Umbilical cord (tissue), 2 donors: ENCODE data around the gene RAPGEF2. TPM values are rescaled to one million over a fixed set of nuclear protein-coding genes. Genes with fewer than 3 reads are reported as not detected.
"Not testable (repeated sequence)": the region's sequence is repeated elsewhere in the genome, so short reads cannot be mapped to it uniquely, and the experiment has no call there.

Experiments
- DNase-seq: peaks from one replicate; pipeline ENCODE4 v3.0.0-alpha.2; 2015; ENCODE audit warnings: low spot score
- total RNA-seq: library from RNA; depleted of rRNA; stranded (reverse); fragments of >200 nt; gene quantifications from one replicate; pipeline ENCODE4 v1.2.3, GENCODE V29; 2014; ENCODE audit warnings: low replicate concordance; ENCODE audit not compliant: insufficient read depth

Gene RAPGEF2, protein sequence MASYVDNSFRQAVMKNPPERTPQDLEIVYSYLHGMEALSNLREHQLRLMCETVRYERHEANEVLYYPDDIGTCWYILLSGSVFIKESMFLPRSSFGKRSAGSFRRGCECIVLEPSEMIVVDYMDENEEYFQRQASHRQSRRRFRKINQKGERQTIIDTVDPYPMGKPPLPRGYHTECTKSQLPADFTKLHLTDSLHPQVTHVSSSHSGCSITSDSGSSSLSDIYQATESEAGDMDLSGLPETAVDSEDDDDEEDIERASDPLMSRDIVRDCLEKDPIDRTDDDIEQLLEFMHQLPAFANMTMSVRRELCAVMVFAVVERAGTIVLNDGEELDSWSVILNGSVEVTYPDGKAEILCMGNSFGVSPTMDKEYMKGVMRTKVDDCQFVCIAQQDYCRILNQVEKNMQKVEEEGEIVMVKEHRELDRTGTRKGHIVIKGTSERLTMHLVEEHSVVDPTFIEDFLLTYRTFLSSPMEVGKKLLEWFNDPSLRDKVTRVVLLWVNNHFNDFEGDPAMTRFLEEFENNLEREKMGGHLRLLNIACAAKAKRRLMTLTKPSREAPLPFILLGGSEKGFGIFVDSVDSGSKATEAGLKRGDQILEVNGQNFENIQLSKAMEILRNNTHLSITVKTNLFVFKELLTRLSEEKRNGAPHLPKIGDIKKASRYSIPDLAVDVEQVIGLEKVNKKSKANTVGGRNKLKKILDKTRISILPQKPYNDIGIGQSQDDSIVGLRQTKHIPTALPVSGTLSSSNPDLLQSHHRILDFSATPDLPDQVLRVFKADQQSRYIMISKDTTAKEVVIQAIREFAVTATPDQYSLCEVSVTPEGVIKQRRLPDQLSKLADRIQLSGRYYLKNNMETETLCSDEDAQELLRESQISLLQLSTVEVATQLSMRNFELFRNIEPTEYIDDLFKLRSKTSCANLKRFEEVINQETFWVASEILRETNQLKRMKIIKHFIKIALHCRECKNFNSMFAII (N-terminal part only)
- 82.1 TPM for total RNA-seq

DNA sequence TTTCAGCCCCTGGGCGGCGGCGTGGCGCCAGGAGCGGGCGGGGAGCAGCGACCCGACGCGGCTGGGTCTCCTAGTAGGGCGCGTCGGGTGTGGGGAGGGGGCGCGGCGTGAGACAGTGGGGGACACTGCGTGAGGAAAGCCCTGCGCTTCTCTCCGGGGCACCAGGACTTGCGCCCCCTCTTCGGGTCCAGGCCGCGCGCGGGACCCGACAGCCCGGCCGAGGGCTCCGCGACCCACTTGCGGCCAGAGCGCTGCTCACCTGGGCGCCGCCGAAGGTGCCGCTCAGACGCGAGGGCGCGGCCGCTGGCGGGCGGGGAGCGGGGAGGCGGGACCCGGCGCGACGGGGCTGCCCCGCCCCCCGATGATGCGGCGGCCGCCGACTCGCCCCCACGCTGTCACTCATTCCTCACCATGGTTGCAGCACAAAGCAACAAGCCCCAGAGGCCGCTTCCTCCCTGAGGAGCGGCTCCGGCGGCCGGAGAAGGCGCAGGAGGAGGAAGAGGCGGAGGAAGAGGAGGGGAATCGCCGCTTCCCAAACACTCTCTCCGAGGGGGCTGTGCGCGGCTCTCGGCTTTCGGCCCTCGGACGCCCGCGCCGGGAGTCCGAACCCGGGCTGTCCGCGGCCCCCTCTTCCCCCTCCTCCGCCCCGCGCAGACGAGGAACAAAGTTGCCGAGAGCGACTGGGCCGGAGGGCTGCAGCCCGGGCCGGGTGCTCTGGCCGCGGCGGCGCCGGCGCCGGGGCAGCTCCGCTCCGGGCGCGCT is at the start of gene RAPGEF2:
RAPGEF2 (plus strand) TSS at position 458 of the 762 bp plus-strand sequence. CDS start 1,084 bp downstream, outside the sequence.
- peak; percentile 98 for DNase-seq

DNA sequence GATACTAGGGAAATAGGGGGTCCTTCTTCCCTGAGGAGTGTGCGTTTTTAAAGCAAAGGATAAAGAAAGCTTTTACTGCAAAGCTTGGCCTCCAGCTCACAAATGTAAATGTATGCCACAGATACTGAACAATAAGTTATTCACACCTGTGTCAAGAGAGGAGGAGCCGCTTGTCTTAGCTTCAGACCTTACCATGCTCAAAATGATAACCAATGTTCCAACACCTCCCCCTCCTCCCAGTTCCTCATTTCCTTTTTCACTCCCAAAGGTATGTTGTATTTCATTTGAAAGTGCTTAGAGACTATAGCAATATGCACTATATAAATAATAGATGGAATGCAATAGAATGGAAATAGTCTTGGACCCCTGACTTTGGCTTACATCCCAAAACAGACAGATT is 47.0 kb upstream of the RAPGEF2 start:
- no peak for DNase-seq

DNA sequence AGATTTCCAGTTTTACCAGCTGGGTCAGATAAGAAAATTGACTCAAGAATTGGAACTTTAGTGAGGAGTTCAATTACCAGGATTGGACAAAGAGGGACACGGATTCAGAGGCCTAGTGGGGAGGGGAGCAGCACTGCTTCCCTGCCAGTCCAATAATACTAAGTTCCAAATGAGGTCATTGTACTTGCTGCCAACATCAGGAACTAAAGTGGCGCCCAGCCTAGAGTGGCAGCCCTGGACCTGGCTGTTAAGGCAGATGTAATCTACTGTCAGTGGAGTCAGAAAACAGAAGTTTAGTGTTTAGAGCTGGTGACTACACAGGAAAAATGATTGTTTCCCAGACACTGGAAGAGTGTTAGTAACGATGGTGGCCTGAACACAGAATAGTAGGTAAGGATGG is 42.7 kb upstream of the RAPGEF2 start:
- no peak for DNase-seq

DNA sequence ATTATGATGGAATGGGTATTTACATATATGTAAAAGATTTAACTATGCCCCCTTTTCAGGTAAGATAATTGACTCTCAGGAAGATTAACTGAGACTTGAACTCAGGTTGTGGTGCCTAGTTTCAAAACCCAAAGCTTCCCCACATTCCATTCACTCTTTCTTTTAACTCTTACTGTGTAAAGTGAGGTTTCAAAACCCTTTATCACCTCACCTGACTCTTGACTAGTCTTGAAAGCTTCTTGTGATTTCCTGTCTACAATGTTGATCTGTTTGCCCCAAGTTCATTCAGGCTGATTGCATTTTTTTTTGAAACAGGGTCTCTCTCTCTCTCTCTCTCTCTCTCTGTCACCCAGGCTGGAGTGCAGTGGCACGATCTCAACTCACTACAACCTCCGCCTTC is 40.5 kb upstream of the RAPGEF2 start:
- DNase-seq, result no peak

DNA sequence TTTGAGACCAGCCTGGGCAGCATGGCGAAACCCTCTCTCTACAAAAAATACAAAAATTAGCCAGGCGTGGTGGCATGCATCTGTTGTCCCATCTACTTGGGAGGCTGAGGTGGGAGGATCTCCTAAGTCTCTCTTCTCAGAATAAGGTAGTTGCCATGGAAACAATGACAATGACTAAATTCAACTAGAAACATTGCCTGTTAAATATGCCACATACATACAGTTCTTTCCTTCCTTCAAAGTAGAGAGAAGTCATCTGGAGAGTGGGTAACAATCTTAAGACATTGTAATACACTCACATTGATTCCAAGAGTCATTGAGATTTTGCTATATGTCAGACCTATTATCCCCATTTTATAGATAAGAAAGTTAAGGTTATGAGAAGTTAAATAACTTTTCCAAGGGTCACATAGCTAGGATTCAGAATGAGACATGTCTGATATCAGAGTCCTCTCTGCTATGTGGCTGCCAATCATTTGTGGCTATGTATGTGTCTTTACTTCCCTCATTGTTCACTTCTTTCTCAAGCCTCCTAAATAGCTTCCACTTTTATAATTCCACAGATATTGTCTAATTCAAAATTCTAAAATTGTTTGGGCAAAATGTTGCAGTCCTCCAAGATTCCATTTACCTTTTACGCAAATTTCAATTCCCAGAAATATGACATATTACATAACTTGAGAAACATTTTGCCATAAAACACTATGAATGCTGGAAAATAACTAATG is 37.2 kb upstream of the RAPGEF2 start:
- no peak for DNase-seq

DNA sequence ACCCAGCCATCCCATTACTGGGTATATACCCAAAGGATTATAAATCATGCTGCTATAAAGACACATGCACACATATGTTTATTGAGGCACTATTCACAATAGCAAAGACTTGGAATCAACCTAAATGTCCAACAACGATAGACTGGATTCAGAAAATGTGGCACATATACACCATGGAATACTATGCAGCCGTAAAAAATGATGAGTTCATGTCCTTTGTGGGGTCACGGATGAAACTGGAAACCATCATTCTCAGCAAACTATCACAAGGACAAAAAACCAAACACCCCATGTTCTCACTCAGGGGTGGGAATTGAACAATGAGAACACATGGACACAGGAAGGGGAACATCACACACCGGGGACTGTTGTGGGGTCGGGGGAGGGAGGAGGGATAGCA is 34.7 kb upstream of the RAPGEF2 start:
- not testable (repeated sequence) for DNase-seq

DNA sequence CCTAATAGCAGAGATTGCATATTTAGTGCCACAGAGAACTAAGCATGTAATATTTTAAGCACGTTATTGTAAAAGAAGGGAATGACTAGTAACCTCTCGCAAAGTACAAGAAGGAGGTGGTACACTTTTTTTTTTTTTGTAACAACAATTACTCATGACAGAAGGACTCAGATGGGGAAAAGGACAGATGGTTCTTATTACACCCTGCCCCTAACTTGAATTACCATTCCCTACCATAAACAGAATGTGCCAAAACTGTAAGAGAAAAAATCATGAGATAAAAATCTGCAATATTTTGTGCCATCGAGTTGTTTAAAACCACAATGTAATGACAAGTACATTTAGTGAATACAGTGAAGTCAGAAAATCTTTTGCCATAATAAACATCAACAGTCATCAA is 33.0 kb upstream of the RAPGEF2 start:
- DNase-seq, result no peak

DNA sequence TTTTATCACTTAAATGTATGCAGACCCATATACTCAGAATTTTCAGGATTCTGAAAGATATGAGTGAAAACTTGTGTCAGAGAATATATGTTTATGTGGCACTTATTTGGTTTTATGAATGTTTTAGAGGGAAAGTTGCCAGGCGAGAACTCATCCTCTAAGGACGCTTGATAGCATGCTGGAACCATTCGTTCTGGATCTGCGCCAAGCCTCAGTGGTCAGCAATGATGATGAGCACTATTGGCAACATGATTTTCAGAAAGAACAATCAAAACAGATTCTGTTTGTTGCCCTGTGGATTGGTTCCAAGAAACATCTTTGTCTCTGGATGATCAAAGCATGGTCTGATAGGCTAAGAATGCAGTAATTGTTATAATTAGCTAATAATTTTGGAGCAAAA is 32.1 kb upstream of the RAPGEF2 start:
- DNase-seq, result no peak

DNA sequence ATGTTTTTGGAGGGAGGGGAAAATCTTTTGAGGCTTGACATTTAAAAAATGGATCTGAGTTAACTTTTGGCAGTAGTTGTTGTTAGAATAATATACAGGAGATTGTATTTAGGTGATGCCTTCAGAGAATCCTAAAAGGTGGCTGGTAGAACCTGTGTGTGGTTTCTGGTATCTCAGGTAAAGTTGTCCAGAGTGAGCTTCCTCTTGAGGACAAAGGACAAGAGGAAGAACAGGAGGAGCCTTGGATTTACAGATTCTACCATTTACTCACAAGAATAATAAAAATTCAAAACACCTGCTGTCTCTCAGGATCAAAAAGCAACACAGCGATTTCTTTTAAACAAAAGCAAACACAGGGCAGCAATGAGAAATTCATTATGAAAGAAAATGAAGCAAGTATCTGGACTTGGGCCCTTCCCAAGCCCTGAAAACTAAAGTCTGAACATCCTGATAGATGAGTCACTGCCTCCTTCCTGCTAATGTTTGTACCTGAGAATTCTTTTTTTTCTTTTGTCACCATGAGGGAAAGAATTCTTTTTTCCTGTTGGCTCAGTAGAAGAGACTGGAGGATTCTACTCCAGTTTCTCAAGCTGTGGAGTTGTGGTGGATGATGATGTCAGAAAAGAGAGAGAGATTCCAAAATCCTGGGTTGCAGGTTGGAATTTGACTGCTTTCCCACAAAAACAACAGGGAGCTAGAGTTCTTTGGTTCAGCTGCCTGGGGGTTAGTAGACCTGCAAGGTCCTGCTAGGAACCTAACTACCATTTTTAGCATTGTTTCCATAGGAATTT is 31.5 kb upstream of the RAPGEF2 start:
- DNase-seq, result no peak

DNA sequence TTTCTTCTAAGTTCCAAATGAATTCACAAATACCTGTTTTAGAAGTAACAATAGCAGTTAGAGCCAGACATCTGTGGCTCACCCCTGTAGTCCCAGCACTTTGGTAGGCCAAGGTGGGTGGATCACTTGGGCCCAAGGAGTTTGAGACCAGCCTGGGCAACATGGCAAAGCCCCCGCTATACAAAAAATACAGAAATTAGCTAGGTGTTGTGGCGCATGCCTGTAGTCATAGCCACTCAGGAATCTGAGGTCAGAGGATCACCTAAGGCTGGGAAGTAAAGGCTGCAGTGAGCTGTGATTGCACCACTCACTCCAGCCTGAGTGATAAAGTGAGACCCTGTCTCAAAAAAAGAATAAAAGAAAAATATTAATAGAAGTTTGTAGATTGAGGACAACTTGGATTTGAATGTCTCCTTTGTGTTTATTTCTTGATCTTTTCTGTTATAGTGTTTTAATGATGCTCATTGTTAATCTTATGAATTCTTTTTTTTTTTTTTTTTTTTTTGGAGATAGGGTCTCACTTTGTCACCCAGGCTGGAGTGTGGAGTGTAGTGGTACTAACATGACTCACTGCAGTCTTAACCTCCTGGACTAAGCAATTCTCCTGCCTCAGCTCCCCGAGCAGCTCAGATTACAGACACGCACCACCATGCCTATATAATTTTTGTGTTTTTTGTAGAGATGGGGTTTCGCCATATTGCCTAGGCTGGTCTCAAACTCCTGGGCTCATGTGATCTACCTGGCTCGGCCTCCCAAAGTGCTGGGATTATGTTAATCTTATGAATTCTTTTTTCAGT is 30.7 kb upstream of the RAPGEF2 start:
- DNase-seq, result no peak

DNA sequence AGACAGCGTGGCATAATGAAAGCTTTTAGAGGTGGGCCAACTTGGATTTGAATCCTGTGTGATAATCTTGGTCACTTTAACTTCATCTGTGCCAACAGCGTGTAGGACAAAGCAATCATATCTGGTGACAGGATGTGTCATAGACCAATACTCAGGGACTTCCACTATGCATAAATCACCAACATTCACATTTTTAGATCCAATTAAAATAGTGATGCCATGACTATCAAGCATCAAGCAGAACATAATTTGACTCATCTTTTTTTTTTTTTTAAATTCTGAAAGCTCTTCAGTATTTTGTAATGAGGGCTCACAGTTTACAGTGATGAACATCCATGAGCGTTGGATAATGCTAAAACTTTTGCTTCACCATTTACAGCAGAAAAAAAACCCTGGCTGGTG is 27.3 kb upstream of the RAPGEF2 start:
- no peak for DNase-seq

DNA sequence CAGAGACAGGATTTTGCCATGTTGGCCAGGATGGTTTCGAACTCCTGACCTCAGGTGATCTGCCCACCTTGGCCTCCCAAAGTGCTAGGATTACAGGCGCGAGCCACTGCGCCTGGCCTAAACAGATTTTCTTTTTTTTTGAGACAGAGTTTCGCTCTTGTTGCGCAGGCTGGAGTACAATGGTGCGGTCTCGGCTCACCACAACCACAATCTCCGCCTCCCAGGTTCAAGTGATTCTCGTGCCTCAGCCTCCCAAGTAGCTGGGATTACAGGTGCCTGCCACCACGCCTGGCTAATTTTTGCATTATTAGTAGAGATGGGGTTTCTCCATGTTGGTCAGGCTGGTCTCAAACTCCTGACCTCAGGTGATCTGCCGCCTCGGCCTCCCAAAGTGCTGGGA is 25.9 kb upstream of the RAPGEF2 start:
- DNase-seq, result not testable (repeated sequence)

DNA sequence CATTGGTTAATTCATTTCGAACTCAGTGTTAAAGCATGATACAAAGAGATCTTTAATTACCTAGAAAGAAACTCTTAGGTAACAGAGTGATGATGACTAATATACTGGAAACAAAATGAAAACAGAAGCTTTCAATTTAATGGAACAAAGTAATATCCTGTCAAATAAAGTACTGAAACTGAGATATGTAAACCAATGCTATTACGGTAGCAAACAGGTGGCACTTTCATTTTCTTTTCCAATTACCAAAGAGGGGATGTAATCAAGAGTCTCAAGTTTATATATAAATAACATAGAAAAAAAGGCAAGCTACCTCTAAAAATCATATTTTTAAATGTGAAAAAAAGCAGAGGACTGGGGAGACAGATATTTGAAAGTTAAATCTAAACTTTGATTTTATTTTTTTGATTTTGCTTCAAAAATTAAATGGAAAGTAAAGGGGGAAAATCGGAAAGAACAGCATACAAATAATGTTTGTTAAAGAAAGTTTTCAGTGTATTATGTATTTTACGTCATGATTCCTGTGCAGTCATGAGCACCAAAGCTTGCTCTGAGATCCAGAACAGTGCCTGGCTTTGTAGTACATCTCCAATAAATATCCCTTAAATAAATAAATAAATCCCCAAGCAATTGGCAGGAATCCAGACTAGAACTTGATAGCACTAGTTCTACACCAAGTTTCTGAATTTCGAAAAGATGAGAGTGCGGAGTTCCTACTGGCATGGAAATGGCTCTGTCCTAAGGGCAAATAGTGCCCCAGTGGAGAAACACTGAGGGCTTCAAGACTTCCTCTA is 25.0 kb upstream of the RAPGEF2 start:
- DNase-seq, result no peak

DNA sequence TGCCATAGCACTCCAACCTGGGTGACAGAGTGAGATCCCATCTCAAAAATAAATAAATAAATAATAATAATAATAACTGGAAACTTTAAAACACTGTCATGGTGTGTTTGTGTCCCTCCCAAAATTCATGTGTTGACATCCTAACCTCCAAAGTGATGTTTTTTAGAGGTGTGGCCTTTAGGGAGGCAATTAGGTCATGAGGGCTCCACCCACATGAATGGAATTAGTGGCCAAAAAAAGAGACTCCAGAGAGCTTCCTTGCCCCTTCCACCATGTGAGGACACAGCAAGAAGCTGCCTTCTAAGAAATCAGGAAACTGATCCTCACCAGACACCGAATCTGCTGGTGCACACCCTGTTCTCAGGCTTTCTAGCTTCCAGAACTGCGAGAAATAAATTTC is 23.8 kb upstream of the RAPGEF2 start:
- DNase-seq, result no peak

DNA sequence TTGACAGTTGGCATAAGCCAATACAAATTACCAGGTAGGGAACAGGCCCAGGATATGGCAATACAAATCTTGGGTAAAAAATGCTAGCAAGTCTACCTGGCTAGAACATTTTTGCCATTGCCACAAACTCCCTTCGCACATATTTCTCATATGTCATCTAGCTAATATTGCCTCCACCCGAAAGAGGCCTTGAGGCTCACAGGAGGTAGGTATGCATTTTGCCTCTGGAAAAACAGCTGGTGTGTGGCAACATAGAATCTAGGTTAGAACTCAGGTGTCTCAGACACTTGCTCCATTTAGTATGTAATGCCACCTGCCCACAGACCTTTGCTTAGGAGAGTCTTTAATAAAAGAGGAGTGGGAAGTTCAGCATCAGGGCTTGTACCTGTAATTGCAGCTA is 16.3 kb upstream of the RAPGEF2 start:
- DNase-seq, result no peak

DNA sequence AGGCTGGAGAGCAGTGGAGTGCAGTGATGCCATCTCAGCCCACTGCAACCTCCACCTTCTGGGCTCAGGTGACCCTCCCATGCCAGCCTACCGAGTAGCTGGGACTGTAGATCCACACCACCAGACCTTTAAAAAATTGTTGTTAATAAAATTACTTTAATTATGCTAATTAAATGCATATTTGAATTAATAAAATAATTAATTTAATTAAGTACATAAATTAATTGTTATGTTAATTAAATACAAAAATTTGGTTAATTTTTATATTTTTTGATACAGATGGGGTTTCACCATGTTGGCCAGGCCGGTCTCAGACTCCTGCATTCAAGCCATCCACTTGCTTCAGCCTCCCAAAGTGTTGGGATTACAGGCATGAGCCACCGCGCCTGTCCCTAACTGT is 12.6 kb upstream of the RAPGEF2 start:
- no peak for DNase-seq

DNA sequence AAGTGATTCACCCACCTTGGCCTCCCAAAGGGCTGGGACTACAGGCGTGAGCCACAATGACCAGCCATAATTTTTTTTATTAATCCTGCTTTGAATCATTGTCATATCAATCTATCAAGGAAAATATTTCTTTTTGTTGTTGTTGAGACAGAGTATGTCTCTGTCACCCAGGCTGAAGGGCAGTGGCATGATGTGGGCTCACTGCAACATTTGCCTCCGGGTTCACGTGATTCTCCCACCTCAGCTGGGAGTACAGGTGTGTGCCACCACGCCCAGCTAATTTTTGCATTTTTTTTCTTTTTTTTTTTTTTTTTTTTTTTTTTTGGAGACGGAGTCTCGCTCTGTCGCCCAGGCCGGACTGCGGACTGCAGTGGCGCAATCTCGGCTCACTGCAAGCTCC is 8.7 kb upstream of the RAPGEF2 start:
- not testable (repeated sequence) for DNase-seq

DNA sequence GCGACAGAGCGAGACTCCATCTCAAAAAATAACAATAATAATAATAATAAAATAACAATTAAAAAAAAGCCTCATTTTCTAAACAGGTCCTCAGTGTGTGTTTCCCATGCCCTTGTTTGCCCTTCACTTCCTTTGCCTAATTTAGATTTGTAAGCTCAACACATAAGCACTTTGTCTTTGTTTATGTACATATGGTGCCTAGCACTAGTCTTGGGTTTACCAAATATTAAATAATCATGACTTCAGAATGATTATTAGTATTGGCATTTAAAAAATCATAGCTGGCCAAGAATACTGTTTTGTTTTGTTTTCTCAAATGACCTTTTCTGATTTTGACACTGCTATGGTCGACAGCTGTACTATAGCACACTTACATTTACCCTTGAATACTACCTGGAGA is 6.4 kb upstream of the RAPGEF2 start:
- no peak for DNase-seq

DNA sequence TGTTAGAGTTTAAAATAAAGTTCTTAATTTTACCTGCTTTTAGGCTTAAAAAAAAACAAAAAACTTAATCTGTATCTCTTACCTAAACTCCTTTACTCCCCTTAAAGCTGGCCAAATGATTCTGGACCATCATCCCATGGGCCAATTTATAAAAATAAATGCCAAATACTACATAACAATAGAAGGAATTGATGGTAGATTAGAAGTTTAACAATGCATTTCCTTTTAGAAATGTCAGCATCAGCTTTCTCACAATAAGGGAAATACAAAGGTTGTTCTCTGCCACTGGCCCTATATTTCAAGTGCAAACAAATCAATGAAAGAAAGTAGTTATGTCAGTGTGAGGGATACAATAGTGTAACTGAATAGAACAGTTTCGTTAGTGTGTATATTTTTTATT is 5.7 kb upstream of the RAPGEF2 start:
- no peak for DNase-seq
